Stimulated activated CD4-positive, alpha-beta T cell treated with anti-CD3 and anti-CD28 coated beads, Interleukin-4, amount 100 ng/mL, for 4 hours (primary cell): Measurements from ENCODE around the gene RASGRP2.
A peak's percentile ranks its signal among the peaks of the same experiment; 100 is the strongest.

ENCODE experiments used
- DNase-seq, 2 experiments: peaks; one replicate each; pipeline ENCODE4 v3.0.0-alpha.2; 2020

The RASGRP2 gene

DNA sequence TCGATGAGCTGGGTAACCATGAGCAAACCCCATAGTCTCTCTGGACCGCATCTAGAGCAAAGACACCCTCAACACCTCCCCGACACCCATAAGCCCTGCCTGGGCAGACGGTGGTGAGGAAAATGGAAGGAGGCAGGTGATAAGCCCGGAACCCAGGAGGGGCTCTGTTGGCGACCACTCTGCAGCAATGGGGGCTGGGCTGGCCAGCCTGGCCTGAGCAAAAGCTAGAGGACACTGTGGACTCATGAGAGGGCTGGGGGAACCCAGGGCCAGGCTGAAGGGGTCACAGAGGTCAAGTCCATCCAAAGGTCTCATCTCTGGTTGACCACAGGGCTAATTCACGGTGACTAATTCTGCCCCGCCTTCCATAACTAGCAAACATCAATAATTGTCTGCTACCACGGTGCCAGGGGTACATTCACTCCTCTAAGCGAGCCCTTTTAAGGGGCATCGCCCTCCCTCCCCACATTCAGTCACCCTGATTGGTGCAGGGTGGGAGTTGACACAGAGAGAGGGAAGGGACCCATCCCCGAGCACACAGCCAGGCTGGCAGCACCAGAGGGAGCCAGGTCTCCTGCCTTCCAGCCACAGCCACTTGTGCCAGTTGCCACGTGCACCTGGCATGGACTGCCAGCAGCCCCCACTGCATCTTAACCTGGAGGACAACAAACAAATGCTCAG, 11.9 kb upstream of the RASGRP2 start:
- DNase-seq, result no peak

DNA sequence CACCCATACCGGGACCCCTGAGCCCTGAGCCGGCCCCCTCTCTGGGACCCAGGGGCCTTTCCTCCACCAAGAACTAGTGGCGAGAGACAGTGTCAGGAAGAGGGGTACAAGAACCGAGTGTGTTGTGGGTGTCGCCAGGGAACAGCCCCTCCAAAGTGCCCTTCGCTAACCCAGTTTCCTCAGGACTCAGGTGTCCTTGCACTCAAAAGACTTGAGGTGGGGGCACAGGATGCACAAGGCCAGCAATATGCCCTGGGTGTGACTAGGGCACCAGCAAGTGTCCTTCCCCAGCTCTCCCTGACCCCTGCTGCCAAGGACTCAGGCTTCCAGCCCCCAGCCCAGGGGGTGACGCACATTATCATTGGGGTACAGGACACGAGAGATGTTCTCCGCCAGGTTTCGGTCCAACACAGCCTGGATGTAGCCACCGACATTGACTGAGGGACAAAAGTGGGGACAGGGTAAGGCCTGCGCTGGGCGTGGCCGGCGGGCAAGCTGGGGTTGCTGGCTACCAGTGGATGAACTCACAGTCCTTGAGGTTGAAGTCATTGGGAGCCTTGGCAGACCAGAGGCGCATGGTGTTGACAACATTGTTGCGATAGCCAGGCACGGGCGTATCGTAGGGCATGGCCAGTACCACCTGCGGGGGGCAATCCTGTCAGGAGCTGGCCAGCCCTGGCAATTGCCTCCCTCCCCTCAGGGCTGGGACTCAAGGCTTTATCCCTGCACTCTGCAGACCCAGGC, 11.1 kb upstream of the RASGRP2 start:
- DNase-seq, result no peak

DNA sequence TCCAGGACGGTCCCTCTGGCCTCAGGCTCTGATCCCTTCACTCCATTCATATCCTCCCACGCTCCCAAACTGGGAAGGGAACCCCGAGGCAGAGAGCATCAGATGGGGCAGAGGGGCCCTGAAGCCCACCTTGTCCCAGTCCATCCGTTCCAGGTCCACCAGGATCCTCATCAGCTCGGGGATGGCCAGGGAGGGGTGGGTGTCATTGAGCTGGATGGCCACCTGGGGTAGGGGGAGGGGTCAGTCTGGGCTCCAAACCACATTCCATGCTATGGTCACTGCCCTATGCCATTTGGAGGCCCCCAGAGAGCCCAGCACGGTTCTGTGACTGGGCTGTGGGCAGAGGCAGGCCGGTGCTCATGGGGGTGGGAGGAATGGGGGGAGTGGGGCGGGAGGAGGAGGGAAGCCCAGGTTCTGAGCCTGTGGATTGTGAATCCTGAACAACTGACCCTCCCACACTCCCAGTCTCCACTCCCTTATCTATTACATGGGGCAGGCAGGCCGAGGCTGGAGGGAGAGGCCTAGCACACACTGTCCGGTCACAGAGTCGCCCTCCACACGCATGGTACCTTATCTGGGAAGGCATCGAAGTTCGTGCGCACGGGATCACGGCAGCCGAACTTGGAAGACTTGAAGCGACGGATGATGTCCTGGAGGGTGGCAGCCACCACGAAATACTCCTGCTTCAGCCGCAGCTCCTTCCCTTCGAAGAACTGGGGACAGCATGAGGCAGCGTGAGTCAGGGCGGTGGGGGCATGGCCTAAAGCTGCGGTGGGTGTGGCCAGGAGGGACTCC, 10.4 kb upstream of the RASGRP2 start:
- no peak for DNase-seq

DNA sequence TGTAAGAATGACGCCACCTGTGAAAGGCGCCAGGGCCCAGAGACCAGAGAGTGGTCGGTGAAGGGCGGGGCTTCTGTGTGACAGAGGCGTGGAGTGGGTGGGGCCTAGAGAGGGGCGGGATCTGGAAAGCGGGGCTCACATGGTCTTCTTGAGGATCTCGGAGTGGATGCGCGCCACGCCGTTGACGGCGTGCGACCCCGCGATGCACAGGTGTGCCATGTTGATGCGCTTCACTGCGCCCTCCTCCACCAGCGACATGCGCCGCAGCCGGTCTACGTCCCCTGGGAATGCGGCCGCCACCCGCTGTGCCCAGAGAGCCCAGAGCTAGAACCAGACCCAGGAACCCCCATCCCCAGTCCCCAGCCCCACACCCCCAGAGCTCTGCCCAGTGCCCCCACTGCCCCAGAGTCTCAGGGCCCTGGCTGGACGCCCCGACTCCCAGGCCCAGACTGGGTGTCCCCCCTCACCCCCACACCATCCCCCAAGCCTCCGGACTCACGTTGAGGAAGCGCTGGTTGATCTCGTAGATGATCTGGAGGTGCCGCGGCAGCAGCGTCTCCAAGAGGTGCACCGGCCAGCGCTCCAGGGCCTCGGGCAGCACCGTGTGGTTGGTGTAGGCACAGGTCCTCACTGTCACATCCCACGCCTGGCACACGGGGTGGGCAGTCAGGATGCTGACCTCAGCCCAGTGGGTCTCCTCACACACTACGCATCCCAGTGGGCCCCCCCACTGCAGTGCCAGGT, 9.6 kb upstream of the RASGRP2 start:
- DNase-seq, result no peak

DNA sequence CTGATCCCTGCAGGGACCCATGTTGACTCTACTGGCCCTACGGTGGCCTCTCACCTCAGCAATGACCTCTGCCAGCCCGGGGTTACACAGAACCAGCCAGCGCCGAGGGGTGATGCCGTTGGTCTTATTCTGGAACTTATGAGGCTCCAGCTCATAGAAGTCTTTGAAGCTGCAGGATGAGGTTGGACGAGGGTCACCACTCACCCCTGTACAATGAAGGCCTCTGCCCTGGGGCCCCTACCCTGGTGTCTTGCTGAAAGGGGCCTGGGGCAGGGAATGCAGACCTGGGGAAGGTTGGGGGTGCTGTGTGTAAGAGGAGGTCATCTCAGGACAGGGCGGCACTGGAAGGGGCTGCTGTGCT, 9.1 kb upstream of the RASGRP2 start:
- no peak for DNase-seq

DNA sequence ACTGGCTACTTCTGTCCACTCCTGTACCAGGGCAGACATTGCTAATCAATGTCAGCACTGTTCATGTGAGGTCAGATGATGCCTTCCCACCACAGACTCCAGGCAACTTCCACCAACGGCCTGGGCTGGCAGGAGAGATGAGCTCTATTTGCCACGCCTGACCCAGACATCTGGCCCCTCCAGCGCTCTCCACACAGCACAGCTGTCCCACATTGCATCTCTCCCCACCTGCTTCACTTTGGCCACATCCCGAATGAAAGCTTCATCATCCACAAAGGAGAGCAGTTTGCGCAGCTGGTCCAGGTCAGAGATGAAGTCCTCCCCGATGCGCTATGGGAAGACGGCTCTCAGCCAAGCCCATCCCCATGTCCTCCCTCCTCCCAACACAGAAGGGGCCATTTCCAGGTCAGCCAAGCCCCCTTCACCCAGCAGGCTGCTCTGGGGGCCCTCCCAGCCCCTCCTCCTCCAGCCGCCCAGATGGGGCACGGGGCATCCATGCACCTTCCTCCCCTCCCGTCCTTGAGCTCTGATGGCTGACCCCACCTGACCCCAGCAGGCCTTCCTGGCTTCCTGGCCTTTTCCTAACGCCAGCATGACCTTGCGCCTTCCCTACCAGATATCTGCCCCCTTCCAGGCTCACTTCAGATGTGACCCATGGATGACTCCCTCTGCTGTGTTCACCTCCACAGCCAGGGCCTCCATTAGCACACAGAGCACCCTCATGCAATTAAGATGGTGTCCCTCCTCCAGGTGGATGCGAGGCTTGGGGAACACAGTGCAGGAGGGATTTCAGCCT, 8.4 kb upstream of the RASGRP2 start:
- DNase-seq, result no peak

DNA sequence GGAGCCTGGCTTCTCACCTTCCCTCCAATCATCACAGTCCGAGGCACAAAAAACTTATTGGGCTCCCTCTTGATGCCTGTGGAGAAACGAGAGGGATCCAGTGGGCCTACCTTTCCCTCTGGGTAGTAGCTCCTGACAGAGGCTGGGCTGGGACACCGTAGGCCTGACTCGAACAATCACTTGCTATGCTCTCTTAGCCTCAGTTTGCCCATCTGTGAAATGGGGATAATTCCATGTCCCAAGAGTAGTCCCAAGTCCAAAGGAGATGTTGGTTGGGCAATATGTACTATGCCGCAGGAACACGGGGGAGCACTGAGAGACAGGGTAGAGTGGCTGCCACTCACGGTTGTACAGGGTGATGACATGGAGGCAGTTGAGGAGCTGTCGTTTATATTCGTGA, 7.6 kb upstream of the RASGRP2 start:
- no peak for DNase-seq

DNA sequence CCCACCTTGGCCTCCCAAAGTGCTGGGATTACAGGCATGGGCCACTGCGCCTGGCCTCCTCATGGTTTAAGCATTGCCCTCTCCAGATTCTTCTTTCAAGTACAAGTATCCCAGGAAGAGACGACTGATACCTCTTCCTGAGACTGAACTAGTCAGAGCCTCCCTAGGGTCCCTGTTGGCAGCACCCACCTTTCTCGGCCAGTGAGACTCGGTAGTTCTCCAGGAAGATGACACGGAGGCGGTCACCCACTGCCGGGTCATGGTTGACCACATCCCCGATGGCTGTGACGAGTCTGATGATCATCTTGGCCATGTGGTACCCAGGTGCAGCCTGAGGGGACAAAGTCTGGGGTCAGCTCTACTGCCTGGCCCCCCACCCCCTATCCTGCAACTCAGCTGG, 7.2 kb upstream of the RASGRP2 start:
- DNase-seq, result no peak

DNA sequence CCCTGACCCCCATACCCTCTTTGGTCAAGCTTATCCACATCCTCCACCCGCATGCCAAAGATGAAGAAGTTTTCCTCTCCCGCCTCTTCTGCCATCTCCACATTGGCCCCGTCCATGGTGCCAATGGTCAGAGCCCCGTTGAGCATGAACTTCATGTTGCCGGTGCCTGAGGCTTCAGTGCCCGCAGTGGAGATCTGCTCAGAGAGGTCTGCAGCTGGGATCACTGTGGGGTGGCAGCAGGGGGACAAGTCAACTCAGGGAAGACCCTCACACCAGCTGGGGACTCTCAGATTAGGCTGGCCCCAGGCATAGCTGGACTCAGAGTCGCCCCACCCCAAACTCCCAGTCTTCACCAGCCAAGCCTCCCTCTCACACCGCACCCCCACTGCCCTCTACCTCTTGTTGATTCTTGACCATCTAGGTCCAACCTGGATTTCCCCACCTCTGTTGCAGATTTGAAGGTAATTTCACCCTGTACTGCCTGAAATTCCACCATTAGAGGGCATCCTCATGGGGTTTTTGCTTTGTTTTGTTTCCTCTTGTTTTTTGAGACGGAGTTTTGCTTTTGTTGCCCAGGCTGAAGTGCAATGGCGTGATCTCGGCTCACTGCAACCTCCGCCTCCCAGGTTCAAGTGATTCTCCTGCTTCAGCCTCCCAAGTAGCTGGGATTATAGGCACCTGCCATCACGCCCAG, 6.6 kb upstream of the RASGRP2 start:
- DNase-seq, result no peak

DNA sequence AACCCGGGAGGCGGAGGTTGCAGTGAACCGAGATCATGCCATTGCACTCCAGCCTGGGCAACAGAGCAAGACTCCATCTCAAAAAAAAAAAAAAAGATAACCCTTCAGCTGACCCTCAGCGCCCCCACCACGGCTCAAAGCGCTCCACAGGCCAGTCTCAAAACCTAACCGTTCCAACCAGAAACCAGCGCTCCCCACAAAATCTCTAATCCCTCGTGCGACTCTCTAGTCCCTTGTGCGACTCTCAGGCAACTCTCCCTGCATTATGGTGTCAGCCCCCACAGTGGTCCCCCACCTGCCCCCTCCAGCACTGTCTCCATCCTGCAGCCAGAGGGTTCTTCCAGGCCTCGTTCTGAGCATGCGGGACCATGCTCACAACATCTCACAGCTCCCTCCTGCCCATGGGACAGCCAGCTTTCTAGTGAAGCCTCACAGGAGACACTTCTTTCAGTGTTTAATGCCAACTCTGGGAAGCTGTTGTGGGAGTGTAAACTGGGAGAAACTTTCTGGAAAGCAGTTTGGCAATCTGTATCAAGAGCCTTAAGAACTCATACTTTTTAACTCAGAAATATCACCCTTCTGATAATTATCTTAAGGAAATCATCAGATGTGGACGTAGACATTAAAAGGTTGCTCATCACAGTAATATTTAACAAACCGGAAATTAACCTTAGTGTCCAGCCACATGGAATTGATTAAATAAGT, 4.2 kb upstream of the RASGRP2 start:
- no peak for DNase-seq

DNA sequence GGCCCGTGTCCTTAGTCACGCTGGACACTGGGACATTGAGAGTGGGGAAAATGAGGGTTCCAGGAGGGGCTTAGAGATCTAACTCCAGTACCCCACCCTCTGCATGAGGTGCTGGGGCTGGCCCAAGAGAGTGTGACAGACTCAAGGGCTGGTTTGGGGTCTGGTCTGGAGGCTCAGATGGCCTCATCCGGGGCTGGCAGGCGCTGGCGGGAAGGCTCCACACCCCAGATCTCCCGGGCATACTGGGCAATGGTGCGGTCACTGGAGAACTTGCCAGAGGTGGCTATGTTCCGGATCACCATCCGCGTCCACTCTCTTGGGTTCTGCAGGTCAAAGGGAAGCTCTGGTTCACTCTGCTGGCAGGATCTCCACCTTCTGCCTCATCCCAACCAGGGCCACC, 2.5 kb upstream of the RASGRP2 start:
- DNase-seq, result no peak

DNA sequence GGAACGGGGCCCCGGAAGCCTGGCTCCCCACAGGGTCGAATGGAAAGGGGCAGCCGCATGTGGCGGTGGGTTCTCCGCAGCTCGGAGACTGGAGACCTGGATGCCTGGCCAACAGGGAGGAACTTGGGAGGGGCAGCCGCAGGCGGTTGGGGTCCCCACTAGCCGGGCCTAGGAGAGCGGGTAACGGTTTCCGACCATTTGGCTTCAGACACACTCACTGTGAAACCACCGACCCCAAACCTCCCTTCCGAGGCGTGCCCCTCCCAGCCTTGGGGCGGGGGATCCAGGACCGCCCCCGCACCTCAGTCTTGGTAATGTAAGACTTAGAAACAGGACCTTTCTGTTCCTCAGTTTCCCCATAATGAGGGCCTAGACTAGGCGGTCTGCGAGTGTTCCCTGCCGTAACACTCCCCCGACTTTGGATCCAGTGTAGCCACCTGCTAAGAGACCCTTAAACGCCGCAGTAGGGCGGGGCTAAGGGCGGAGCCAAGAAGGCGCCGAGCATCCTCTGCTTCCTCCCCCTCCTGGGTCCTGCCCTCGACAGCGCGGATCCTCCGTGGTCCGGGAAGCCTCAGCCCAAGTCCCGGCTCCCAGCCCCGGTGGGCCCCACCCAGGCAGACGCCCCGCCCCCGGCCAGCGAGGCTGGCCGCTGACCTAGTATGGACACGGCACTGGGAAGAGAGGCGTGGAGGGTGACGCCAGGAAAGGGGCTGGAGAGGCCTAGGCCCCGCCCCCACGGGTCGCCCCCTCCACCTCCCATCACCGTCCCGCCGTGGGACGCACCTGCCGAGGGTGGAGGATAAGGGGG, 1.8 kb upstream of the RASGRP2 start:
- peak; percentile 53 to 70 for DNase-seq

DNA sequence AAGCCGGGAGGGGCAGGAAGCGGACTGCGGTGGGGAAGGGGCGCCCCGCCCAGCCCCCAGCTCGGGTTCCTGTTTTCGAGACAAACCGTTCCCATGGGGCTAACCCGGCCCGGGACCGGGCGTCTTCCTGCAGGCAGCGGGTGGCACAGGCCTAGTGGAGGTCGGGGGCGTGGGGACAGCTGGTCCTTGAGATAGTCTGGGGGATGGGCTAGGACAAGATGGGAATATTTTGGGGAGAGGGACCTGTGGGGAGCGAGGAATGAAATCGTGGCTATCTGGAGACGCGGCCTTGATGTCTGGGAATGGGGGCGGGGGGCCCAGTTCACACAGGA, 1.2 kb upstream of the RASGRP2 start:
- DNase-seq, result peak; percentile 33 to 64

DNA sequence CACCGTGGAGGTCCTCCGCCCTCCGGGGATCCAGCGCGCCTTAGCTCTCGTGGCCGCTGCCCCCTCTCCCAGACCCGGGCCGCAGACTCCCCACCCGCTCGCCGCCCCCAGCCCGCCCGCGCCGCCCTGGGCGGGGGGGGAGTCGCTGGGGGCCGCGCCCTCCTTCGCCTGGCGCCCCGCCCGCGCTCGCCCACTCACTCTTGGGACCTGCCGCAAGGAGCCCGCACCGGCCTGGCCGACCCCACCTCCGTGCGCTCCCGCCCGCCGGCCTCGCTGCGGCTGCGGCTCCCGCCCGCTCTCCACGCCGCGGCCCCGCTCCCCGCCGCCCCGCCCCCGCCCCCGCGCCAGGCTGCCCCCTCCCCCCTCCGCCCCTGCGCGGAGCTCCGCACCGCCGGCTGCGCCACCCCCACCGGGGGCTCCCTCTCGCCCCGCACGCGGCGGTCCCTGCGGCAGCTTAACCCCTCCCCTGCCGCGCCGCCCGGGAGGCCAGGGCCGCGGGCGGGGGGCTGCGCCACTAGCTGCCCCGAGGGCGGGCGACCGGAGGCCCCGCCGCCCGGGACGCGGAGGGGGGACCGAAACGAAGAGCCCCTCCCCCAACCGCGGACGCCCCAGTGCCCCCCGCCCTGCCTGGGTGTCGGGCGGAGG, 724 bp upstream of the RASGRP2 start:
- DNase-seq, result peak; percentile 28 to 39

DNA sequence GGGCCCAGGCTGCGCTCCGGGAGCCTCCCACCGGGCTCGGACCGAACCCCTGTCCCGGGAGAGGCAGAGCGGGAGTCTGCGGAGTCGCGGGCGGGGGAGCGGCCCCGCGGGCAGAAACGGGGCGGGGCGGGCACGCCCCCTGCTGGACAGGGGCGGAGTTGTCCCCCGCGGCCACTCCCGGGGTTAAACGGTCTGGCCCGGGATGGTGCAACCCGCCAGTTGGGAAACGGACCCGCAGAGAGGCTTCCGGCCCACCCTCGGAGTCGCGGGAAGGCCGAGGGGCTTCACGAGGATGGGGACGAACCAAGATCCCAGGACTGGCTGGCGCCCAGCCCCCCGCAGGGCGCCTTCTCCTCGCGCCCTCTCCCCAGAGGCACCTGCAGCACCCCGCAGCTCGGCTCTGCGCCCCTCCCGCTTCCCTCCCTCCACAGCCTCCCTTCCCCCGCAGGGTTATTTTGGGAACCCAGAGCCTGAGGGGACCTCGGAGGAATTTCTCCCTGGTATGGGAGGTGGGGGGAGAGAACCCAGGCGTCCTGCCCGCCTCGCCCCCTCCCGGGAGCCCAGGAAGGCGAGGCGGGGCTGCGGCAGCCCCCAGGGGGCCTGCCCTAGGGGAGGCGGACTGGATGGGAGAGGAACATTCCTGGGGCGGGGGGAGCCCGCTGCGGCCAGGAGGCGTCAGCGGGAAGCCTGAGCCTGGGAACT, 902 bp downstream of the RASGRP2 start:
- DNase-seq, result peak; percentile 65 to 80

DNA sequence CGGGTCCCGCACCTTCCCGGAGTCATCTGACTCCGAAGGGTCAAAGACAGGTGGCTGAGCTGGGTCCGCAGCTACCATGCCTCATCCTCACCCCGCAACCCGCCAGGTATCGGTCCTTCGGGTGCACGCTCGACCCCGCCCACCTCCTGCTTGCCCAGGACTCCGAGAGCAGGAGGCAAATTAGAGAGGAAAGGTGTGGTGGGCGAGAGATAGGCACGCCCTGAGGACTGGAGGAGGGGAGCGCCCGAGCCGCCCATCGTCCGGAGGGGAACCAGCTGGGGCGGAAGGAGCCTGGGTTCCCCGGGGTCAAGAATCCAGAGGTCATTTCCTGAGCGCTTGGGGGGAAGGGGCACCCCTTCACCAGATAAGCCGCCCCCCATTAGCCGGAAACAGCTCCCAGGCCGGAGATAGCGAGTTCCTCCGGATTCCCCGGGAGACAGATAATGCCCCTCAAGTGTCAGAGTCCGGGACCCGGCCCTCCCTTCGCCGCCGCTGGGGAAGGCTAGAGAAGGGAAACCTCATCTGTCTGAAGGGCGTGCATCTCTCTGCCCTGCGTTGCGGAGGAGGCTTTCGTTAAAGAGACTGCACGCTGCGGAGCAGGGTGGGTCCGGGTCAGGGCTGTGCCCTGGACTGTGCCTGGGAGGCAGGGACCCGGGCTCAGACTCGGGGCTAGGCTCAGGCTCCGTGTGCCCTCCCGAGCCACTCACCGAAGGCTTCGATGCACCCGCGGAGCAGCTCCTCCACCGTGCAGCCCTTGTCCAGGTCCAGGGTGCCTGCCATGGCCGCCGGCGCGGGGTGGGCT, 1.7 kb downstream of the RASGRP2 start:
- peak; percentile 24 to 26 for DNase-seq

DNA sequence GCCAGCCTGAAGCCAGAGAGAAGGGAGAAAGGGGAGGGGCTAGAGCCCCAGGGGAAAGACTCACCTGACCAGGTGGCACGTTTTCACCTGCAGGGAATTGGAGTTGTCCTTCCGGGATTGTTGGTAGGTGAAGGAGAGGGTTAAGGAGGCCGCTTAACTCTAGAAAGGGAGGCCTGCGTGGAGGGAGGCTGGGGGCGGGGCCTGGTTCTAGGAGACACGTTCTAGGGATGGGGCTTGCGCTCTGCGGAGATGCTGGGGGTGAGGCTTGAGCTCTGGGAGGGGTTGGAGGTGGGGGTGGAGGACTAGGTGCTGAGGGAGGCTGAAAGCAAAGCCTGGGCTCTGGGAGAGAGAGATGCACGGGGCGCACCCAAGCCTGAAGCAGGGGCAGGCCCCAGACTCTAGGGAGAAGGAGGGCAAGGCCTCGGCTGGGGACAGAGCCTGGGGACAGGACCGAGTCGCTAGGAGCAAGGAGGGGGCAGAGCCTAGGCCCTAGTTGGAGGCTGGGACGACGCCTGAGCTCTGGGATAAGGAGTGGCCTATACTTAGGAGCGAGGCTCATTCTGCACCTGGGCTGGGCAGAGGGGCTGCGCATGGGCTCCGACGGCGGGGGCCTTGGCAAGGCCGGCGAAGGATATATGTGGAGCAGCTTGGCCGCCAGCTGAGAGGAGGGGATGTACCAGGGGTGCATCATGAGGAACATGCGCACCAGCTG, 2.4 kb downstream of the RASGRP2 start:
- no peak for DNase-seq

DNA sequence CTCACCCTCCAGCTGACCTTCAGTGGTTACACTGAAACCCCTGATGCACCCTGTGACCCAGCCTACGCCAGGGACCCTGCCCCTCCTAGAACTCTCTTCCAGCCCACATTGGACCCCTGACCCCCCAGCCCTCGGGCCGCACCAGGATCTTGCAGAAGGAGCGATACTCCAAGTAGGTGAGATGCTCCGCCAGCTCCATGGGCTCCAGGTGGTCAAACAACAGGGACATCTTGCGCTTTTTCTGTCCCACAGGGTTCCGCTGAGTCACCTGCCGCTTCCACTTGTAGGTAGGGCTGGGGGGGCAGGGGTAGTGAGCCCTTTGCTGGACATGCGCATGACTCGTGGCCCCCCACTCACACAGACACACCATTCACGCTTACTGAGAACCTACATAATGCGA, 4.1 kb downstream of the RASGRP2 start:
- DNase-seq, result no peak
